Mesenchymal stem cell (in vitro differentiated cells and primary cell): Measurements from ENCODE around the gene LY6G5B.
A peak's percentile ranks its signal among the peaks of the same experiment; 100 is the strongest.

Source experiments
- DNase-seq: peaks from one replicate; pipeline ENCODE4 v3.0.0-alpha.2; 2013
- H2AFZ ChIP-seq: one replicate; pipeline ENCODE4 v1.6.1; 2013; ENCODE audit warnings: low read depth, mild to moderate bottlenecking, control low read depth, inconsistent platforms, low read length, moderate library complexity
- H2AK5ac ChIP-seq: 2 replicates; pipeline ENCODE4 v1.6.1; 2013; ENCODE audit warnings: low read length, moderate library complexity, mild to moderate bottlenecking, inconsistent platforms; ENCODE audit not compliant: severe bottlenecking
- H2BK120ac ChIP-seq: one replicate; pipeline ENCODE4 v1.6.1; 2013; ENCODE audit warnings: low read depth, mild to moderate bottlenecking, inconsistent platforms, low read length, moderate library complexity
- H2BK12ac ChIP-seq, 2 experiments: one replicate each; pipeline ENCODE4 v1.6.1; 2013; ENCODE audit warnings: inconsistent platforms in 2 of 2, low read length in 2 of 2, mild to moderate bottlenecking in 2 of 2, moderate library complexity in 2 of 2, control low read depth in 1 of 2
- H2BK15ac ChIP-seq: one replicate; pipeline ENCODE4 v1.6.1; 2013; ENCODE audit warnings: mild to moderate bottlenecking, low read depth, inconsistent platforms; ENCODE audit not compliant: poor library complexity, severe bottlenecking
- H2BK5ac ChIP-seq: 2 replicates; pipeline ENCODE4 v1.6.1; 2013; ENCODE audit warnings: low read depth, mild to moderate bottlenecking, low read length, control low read depth, inconsistent platforms; ENCODE audit not compliant: poor library complexity, severe bottlenecking
- H3K14ac ChIP-seq, 2 experiments: one replicate each; pipeline ENCODE4 v1.6.1; 2013; ENCODE audit warnings: inconsistent platforms in 2 of 2, low read length in 2 of 2, control low read depth in 1 of 2, mild to moderate bottlenecking in 1 of 2, moderate library complexity in 1 of 2
- H3K18ac ChIP-seq, 2 experiments: one replicate each; pipeline ENCODE4 v1.6.1; 2013; ENCODE audit warnings: inconsistent platforms in 2 of 2, low read length in 2 of 2, control low read depth in 1 of 2, low read depth in 1 of 2, mild to moderate bottlenecking in 1 of 2
- H3K23ac ChIP-seq, 2 experiments: one replicate each; pipeline ENCODE4 v1.6.1; 2013; ENCODE audit warnings: inconsistent platforms in 2 of 2, low read length in 2 of 2, mild to moderate bottlenecking in 2 of 2, moderate library complexity in 2 of 2, control low read depth in 1 of 2
- H3K27ac ChIP-seq: 2 replicates; pipeline ENCODE4 v1.5.1; 2013; ENCODE audit warnings: mild to moderate bottlenecking, moderate library complexity, low read length, control low read depth, inconsistent platforms; ENCODE audit not compliant: poor library complexity, severe bottlenecking
- H3K27me3 ChIP-seq, 2 experiments: 2 replicates each; pipeline versions ENCODE4 v1.6.1 to v1.7.0; 2013; ENCODE audit warnings: low read length in 2 of 2, mild to moderate bottlenecking in 2 of 2, moderate library complexity in 2 of 2, control low read depth in 1 of 2, inconsistent platforms in 1 of 2; ENCODE audit not compliant: control insufficient read depth in 1 of 2, insufficient read depth in 1 of 2
- H3K36me3 ChIP-seq, 2 experiments: 2 replicates each; pipeline versions ENCODE4 v1.6.1 to v1.7.0; 2013; ENCODE audit warnings: low read length in 2 of 2, control low read depth in 1 of 2, inconsistent platforms in 1 of 2, low read depth in 1 of 2, mild to moderate bottlenecking in 1 of 2; ENCODE audit not compliant: insufficient read depth in 2 of 2, control insufficient read depth in 1 of 2
- H3K4ac ChIP-seq, 2 experiments: one replicate each; pipeline ENCODE4 v1.6.1; 2013; ENCODE audit warnings: inconsistent platforms in 2 of 2, low read length in 2 of 2, mild to moderate bottlenecking in 2 of 2, moderate library complexity in 2 of 2, control low read depth in 1 of 2, low read depth in 1 of 2
- H3K4me1 ChIP-seq: 2 replicates; pipeline ENCODE4 v1.6.1; 2013; ENCODE audit warnings: low read depth, low read length, control low read depth; ENCODE audit not compliant: control insufficient read depth, insufficient read depth
- H3K4me2 ChIP-seq: 2 replicates; pipeline ENCODE4 v1.6.1; 2013; ENCODE audit warnings: low read length, mild to moderate bottlenecking, inconsistent platforms; ENCODE audit not compliant: poor library complexity, severe bottlenecking
- H3K4me3 ChIP-seq, 2 experiments: 2 replicates each; pipeline versions ENCODE4 v1.5.1 to v1.7.0; 2013; ENCODE audit warnings: low read length in 2 of 2, mild to moderate bottlenecking in 2 of 2, control low read depth in 1 of 2, low read depth in 1 of 2; ENCODE audit not compliant: insufficient read depth in 1 of 2
- H3K79me1 ChIP-seq: replicated peaks from 2 replicates; pipeline ENCODE4 v1.6.1; 2013; ENCODE audit warnings: mild to moderate bottlenecking, control low read depth, low read length, inconsistent platforms; ENCODE audit not compliant: poor library complexity, severe bottlenecking
- H3K9ac ChIP-seq: 2 replicates; pipeline ENCODE4 v1.7.0; 2013; ENCODE audit warnings: mild to moderate bottlenecking, low read length, moderate library complexity
- H3K9me3 ChIP-seq: 2 replicates; pipeline ENCODE4 v1.7.0; 2013; ENCODE audit warnings: mild to moderate bottlenecking, low read length; ENCODE audit not compliant: control insufficient read depth
- H4K8ac ChIP-seq: one replicate; pipeline ENCODE4 v1.6.1; 2013; ENCODE audit warnings: inconsistent platforms, mild to moderate bottlenecking, low read length, moderate library complexity
- H4K91ac ChIP-seq: one replicate; pipeline ENCODE4 v1.6.1; 2013; ENCODE audit warnings: mild to moderate bottlenecking, low read length, inconsistent platforms
- WGBS: methylation state at CpG from one replicate; pipeline ENCODE4 v1.1.7; 2013; ENCODE audit warnings: mixed read lengths; 5-methylcytosine and 5-hydroxymethylcytosine counted together

Gene LY6G5B

GRCh38 chr6:31627690-31628287 is 42.0 kb upstream of the LY6G5B start:
- WGBS, result 99% methylated on average over 19 of the region's 19 CpGs
- H3K4ac ChIP-seq, result no peak overlapping the region
- no peak overlapping the region for H3K23ac ChIP-seq
- H3K79me1 ChIP-seq, result peaks cover 18% of the 10 kb centered on the region
- peaks cover 7% of the 10 kb centered on the region for H3K4me1 ChIP-seq
- no peak overlapping the region for H3K9ac ChIP-seq
- H2BK120ac ChIP-seq, result no peak overlapping the region
- H3K36me3 ChIP-seq, result peaks cover 93 to 98% of the 10 kb centered on the region in 2 experiments
- no peak overlapping the region for H3K18ac ChIP-seq
- H2AFZ ChIP-seq, result no peak overlapping the region
- H2BK15ac ChIP-seq, result no peak overlapping the region
- no peak overlapping the region for H2BK5ac ChIP-seq
- no peak overlapping the region for H3K4me2 ChIP-seq
- no peak overlapping the region for H3K27ac ChIP-seq
- H2AK5ac ChIP-seq, result no peak overlapping the region
- H3K4me3 ChIP-seq, result no peak overlapping the region
- no peak overlapping the region for H2BK12ac ChIP-seq
- no peak overlapping the region for H4K8ac ChIP-seq
- H3K27me3 ChIP-seq, result no peaks in the 10 kb centered on the region
- no peak overlapping the region for H4K91ac ChIP-seq
- H3K14ac ChIP-seq, result no peak overlapping the region
- DNase-seq, result no peak
- no peaks in the 10 kb centered on the region for H3K9me3 ChIP-seq

GRCh38 chr6:31629014-31629413 is 40.8 kb upstream of the LY6G5B start:
- peaks cover 22% of the 10 kb centered on the region for H3K79me1 ChIP-seq
- H3K4ac ChIP-seq, result no peak overlapping the region
- no peak overlapping the region for H2BK15ac ChIP-seq
- no peak overlapping the region for H4K91ac ChIP-seq
- H3K4me3 ChIP-seq, result no peak overlapping the region
- H2AK5ac ChIP-seq, result no peak overlapping the region
- no peaks in the 10 kb centered on the region for H3K27me3 ChIP-seq
- no peak overlapping the region for H4K8ac ChIP-seq
- H3K9me3 ChIP-seq, result no peaks in the 10 kb centered on the region
- H3K27ac ChIP-seq, result no peak overlapping the region
- H3K36me3 ChIP-seq, result peaks cover 96 to 100% of the 10 kb centered on the region in 2 experiments
- no peak overlapping the region for H2BK12ac ChIP-seq
- no peak overlapping the region for H2BK5ac ChIP-seq
- no peak overlapping the region for H3K9ac ChIP-seq
- DNase-seq, result no peak
- H3K14ac ChIP-seq, result no peak overlapping the region
- no peak overlapping the region for H3K4me2 ChIP-seq
- peaks cover 3% of the 10 kb centered on the region for H3K4me1 ChIP-seq
- no peak overlapping the region for H2BK120ac ChIP-seq
- H2AFZ ChIP-seq, result no peak overlapping the region
- no peak overlapping the region for H3K23ac ChIP-seq
- 96% methylated on average over 6 of the region's 7 CpGs for WGBS
- no peak overlapping the region for H3K18ac ChIP-seq

GRCh38 chr6:31630177-31630934 is 39.4 kb upstream of the LY6G5B start:
- no peak overlapping the region for H3K18ac ChIP-seq
- H2AK5ac ChIP-seq, result no peak overlapping the region
- H2AFZ ChIP-seq, result no peak overlapping the region
- no peak overlapping the region for H2BK15ac ChIP-seq
- no peak overlapping the region for H4K91ac ChIP-seq
- H2BK5ac ChIP-seq, result no peak overlapping the region
- H3K4me3 ChIP-seq, result no peak overlapping the region
- no peak overlapping the region for H4K8ac ChIP-seq
- no peak for DNase-seq
- H3K4me2 ChIP-seq, result no peak overlapping the region
- peak overlapping the region; percentile 41 for H3K9ac ChIP-seq
- 98% methylated on average over 25 of the region's 25 CpGs for WGBS
- H3K36me3 ChIP-seq, result peaks cover 96 to 100% of the 10 kb centered on the region in 2 experiments
- H3K9me3 ChIP-seq, result no peaks in the 10 kb centered on the region
- no peak overlapping the region for H2BK12ac ChIP-seq
- H3K23ac ChIP-seq, result no peak overlapping the region
- no peaks in the 10 kb centered on the region for H3K4me1 ChIP-seq
- H3K27me3 ChIP-seq, result no peaks in the 10 kb centered on the region
- no peak overlapping the region for H2BK120ac ChIP-seq
- no peak overlapping the region for H3K4ac ChIP-seq
- peaks cover 20% of the 10 kb centered on the region for H3K79me1 ChIP-seq
- H3K14ac ChIP-seq, result no peak overlapping the region
- no peak overlapping the region for H3K27ac ChIP-seq

DNA sequence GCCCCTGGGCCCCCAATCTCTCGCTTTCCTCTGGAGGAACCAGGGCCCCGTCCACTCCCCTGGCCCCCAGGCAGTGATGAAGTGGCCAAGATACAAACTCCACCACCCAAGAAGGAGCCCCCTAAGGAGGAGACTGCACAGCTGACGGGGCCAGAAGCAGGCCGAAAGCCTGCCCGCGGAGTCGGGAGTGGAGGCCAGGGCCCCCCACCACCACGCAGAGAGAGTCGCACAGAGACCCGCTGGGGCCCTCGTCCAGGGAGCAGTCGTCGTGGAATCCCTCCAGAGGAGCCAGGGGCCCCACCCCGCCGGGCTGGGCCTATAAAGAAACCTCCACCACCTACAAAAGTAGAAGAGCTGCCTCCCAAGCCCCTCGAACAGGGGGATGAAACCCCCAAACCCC is 38.6 kb upstream of the LY6G5B start:
- Histone ChIP-seq H3K79me1 (peaks cover 21% of the 10 kb centered on the region), H4K91ac (no peak overlapping the region), H3K23ac (no peak overlapping the region), H3K9ac (no peak overlapping the region), H2AK5ac (no peak overlapping the region), H3K27ac (no peak overlapping the region), H3K27me3 (no peaks in the 10 kb centered on the region), H3K4ac (no peak overlapping the region), H2BK15ac (no peak overlapping the region), H2AFZ (no peak overlapping the region), H3K14ac (no peak overlapping the region), H4K8ac (no peak overlapping the region), H3K9me3 (no peaks in the 10 kb centered on the region), H3K18ac (no peak overlapping the region), H3K36me3 (peaks cover 96 to 100% of the 10 kb centered on the region in 2 experiments), H3K4me1 (no peaks in the 10 kb centered on the region), H2BK12ac (no peak overlapping the region), H2BK5ac (no peak overlapping the region), H3K4me3 (no peak overlapping the region), H2BK120ac (no peak overlapping the region), H3K4me2 (no peak overlapping the region)
- DNase-seq, result no peak
- WGBS, result 96% methylated on average over 16 of the region's 16 CpGs
